ENCODE results near the gene LIPG.

DNA sequence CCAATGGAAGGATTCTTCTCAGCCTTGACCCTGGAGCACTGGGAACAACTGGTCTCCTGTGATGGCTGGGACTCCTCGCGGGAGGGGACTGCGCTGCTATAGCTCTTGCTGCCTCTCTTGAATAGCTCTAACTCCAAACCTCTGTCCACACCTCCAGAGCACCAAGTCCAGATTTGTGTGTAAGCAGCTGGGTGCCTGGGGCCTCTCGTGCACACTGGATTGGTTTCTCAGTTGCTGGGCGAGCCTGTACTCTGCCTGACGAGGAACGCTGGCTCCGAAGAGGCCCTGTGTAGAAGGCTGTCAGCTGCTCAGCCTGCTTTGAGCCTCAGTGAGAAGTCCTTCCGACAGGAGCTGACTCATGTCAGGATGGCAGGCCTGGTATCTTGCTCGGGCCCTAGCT lies 28.8 kb downstream of the LIPG start:
- TF ChIP-seq, protein P1, sequence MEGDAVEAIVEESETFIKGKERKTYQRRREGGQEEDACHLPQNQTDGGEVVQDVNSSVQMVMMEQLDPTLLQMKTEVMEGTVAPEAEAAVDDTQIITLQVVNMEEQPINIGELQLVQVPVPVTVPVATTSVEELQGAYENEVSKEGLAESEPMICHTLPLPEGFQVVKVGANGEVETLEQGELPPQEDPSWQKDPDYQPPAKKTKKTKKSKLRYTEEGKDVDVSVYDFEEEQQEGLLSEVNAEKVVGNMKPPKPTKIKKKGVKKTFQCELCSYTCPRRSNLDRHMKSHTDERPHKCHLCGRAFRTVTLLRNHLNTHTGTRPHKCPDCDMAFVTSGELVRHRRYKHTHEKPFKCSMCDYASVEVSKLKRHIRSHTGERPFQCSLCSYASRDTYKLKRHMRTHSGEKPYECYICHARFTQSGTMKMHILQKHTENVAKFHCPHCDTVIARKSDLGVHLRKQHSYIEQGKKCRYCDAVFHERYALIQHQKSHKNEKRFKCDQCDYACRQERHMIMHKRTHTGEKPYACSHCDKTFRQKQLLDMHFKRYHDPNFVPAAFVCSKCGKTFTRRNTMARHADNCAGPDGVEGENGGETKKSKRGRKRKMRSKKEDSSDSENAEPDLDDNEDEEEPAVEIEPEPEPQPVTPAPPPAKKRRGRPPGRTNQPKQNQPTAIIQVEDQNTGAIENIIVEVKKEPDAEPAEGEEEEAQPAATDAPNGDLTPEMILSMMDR (IDR thresholded peaks at IDR 0.05 in 8 of 11, conservative IDR thresholded peaks at IDR 0.05 in 3 of 11) = no peak
- TF ChIP-seq POLR2A (IDR thresholded peaks at IDR 0.05) = no peak
- no peak for TF ChIP-seq POLR2AphosphoS5 (IDR thresholded peaks at IDR 0.05)
